Measurements from ENCODE around the gene LCNL1.

Gene LCNL1

DNA sequence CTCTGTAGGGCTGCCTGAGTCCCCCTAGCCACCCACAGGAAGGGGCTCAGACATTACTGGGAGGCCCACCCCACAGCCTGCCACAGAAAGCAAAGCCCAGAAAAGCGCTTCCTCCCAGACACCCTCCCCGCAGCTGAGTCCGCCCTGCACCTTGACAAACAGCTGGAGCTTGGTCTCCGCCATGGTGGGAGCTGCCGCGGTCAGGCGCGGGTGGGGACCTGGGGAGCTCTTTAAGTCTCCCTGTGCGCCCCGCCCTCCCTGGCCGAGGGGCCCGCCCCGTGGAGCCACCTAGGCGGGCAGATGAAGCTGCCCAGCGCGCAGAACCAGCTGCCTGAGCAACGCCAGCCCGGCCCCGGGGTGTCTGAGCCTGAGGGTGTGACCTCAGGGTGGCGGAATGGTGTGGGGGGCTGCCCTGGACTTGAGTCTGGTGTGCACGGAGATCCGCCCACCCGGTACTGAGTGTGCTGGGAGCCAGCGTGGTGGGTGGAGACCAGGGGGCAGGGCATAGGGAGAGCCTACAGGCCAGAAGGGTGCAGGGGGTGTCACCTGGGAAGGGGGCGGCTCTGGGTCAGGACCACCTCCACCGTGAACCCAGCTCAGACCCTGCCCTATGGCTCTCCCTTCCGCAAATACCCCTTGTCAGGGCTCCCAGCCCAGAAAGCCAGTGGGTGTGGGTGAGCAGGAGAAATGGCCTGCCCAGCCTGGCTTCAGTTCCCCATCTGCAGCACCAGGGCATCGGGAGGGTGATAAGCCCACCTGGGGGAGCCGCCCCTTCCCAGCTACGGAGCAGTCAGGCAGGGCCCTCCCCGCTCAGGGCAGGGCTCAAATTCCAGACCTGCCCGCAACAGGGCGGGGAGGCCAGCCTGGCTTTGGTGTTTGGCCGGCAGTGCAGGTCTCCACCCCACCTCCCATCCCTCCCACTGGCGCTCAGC is 13.8 kb downstream of the LCNL1 start, which contains the start of gene CLIC3:
Gene CLIC3 (minus strand): TSS at position 208 of the 932 bp plus-strand sequence. CDS start 25 bp downstream, at position 183.
- TF ChIP-seq, protein P1, sequence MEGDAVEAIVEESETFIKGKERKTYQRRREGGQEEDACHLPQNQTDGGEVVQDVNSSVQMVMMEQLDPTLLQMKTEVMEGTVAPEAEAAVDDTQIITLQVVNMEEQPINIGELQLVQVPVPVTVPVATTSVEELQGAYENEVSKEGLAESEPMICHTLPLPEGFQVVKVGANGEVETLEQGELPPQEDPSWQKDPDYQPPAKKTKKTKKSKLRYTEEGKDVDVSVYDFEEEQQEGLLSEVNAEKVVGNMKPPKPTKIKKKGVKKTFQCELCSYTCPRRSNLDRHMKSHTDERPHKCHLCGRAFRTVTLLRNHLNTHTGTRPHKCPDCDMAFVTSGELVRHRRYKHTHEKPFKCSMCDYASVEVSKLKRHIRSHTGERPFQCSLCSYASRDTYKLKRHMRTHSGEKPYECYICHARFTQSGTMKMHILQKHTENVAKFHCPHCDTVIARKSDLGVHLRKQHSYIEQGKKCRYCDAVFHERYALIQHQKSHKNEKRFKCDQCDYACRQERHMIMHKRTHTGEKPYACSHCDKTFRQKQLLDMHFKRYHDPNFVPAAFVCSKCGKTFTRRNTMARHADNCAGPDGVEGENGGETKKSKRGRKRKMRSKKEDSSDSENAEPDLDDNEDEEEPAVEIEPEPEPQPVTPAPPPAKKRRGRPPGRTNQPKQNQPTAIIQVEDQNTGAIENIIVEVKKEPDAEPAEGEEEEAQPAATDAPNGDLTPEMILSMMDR (IDR thresholded peaks at IDR 0.05): no peak

DNA sequence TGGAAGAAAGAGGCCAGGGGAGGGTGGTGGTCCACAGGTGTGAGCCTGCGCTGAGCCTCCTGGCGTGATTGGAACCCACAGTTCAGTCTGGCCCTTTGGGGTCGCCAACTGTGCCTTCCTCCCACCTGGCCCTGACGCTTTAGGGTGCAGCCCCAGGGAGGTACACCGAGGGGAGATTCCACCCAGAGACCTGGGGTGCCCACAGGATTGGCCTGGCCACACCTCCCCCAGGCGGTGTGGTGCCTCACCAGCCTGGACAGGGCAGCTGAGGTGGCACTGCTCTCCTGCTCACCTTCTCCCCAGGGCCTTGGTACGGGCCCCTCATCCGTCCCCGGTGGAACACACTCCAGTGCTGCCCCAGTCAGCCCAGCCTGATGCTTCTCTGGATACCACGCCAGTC is 14.6 kb downstream of the LCNL1 start:
- TF ChIP-seq, protein P1 (IDR thresholded peaks at IDR 0.05): no peak

DNA sequence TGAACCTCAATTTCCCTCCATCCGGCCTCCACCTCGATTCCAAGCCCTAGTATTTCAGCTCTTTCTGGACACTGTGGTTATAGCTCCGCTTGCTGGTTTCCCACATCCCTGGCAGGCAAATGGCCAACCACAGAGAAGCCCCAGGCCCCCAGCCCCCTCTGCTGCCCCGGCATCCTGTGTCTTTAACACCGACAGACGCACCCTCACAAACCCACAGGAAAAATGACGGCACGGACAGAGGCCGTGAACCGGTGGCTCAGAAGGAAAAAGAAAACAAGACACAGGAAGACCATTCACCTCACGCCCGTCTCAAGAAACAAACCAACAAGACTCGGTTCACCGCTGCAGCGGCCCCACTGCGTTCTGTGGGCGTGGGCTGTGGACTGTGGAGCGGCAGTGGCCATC is 15.0 kb downstream of the LCNL1 start:
- TF ChIP-seq, protein P1 (IDR thresholded peaks at IDR 0.05): no peak

DNA sequence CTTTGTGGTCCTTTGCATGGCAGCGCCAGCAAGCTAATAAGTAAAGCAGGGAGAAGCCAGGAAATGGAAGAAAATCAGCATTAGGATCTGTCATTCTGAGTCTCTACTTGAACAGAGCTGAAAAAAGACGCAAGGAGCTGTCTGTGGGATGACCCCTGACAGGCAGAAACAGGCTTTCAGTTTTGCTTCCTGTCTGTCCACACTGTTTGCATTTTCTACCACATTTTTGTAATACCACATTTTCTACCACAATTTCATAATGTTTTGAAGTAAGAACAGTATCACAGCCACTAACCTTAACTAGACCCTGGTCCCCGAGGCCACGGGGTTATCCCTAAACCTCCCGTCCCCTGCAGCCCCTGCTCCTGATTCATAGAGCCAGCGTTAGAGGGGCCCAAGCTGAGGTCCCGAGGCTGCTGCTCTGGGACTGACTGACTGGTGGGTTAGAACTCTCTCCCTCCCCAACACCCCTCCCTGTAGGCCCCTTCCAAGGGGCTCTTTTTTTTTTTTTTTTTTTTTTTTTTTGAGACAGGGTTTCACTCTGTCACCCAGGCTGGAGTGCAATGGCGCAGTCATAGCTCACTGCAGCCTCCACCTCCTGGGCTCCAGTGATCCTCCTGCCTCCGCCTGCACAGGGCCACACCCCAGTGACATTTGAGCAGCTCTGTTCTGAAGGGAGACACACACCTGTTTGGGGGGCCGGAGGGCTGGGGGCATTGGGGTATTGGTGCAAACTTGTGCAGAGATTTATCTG is 17.6 kb downstream of the LCNL1 start:
- TF ChIP-seq, protein P1 (IDR thresholded peaks at IDR 0.05): no peak

DNA sequence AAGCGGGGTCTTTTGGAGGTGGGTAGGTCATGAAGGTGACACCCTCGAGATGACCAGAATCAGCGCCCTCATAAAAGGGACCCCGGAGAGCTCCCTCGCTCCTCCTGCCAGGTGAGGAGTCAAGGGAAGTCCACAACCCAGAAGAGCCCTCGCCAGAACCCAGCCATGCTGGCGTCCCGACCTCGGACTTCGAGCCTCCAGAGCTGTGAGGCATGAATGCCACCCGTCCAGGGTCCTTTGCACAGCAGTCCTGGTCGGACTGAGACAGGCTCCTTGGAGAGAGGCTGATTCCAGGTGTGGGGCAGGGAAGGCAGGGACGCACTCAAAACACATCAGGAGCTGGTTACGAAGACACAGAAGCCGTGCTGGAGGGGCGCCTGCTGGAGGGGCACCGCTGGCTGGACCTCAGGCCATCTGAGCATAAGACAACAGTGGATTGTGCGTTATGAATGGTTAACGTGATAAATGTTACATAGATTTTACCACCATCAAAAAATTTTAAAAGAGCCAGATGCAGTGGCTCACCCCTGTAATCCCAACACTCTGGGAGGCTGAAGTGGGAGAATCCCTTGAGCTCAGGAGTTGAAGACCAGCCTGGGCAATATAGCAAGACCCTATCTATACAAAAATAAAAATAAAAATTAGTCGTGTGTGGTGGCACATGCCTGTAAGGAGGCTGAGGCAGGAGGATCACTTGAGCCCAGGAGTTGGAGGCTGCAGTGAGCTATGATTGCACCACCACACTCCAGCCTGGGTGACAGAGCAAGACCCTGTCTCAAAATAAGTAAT is 19.3 kb downstream of the LCNL1 start:
- TF ChIP-seq, protein P1 (IDR thresholded peaks at IDR 0.05): no peak

DNA sequence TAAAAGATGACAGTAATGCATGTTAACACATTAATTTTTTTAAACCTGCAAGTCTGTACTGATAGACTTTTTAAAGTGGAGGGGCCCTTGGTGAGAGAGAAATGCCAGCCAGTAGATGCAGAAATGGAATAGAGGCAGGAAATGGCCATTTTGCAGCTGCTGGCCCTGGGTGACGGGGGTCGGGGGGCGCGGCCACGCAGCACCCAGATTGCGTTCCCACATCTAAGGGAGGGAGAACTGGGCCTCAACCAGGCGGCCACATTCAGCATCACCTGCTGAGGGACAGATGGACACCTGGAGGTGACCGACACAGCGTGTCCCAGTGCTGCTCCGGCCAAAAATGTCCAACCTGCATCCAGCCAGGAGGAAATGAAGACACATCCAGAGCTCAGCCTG is 19.9 kb downstream of the LCNL1 start:
- TF ChIP-seq, protein P1 (IDR thresholded peaks at IDR 0.05): no peak

DNA sequence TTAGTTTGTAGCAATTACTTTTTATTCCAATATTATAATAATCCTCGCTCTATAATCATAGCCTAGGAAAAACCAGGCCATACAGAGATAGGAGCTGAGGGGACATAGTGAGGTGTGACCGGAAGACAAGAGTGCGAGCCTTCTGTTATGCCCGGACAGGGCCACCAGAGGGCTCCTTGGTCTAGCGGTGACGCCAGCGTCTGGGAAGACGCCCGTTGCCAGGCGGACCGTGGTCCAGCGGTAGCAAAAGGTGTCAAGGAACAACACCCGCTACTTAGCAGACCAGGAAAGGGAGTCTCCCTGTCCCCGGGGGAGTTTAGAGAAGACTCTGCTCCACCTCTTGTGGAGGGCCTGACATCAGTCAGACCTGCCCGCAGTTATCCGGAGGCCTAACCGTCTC is 21.5 kb downstream of the LCNL1 start:
- TF ChIP-seq, protein P1 (IDR thresholded peaks at IDR 0.05): peak; percentile 56
